Stimulated activated CD4-positive, alpha-beta T cell treated with anti-CD3 and anti-CD28 coated beads, Interleukin-12 subunit alpha, Interleukin-12 subunit beta, amount 100 ng/mL, for 48 hours (primary cell): ENCODE measurements around the gene TRIM38.
A peak's percentile ranks its signal among the peaks of the same experiment; 100 is the strongest.
"Not testable (repeated sequence)": the region's sequence is repeated elsewhere in the genome, so short reads cannot be mapped to it uniquely, and the experiment has no call there.

ENCODE experiments used
- DNase-seq, 3 donors: peaks; one replicate each; pipeline ENCODE4 v3.0.0-alpha.2; 2020; ENCODE audit warnings: low read depth in 2 of 3, low spot score in 1 of 3

TRIM38 gene

DNA sequence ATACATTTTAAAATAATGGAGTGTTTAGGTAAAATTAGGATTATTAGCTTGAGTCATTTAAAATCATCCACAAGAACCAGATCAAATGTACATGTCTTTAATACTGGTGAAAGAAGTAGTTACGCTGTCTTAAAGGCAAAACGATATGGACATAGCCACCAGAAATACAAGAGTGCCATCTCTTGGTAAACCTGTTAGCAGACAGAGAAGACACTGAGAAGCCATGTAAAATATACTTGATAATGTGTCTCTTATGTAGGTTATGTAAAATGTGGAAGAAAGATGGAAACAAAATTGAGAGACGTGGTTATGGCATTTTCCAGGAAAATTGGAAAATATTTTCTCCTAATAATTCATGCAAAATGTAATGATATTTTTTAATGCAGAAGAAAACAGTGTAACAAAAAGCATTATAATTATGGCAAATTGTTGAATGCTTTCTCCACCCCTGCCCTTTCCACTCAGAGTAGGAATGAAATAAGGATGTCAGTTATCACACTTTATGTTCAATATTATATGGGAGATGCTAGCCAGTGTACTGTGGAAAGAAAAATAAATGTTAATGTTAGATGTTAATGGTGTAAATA is 19.9 kb upstream of the TRIM38 start:
- no peak for DNase-seq

DNA sequence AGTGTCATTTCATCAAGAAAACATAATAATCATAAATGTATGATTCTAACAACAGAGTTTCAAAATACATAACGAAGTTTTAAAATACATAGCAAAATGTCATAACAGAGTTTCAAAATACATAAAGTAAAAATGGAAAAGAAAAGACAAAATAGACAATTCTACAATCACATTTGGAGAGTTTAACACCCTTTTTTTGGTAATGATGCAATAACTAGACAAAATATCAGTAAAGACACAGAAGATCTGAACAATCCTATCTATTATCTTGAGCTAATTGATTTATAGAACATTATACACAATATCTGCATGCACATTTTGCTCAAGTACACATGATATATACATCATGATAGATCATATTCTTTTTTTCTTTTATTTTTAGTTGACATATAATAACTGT is 18.7 kb upstream of the TRIM38 start:
- DNase-seq: no peak

DNA sequence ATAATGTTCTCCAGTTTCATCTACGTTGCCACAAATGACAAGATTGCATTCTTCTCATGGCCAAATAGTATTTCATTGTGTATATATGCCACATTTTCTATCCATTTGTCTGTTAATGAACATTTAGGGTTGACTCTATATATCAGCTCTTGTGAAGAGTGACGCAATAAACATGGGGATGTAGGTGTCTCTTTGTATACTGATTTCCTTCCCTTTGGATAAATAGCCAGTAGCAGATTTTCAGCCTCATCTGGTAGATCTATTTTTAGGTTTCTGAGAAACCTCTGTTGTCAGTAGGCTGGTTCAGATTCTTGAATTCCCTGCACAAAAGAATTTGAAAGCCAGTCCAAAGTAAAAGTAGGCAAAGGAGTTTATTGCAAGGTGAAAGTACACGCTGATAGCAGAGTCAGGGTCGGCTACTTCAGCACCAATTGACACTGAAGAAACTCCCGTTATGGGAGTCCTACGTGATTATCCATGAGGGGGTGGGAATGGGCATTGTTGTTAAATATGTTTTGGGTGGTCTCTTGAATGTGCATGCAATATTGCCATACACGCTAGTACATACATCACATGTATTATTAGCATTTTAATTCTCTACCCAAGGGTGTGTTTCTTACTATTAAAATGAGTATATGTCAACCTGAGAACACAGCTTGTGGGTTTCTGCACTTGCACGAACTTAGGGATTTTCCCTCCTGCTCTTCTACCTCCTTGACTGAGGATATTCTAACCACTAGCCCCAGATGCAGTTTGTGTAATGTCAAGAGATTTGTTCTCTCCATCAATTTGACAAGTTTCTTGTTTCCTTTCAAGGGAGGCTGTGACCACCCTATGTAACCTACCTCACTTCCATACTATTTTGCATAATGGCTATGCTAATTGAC is 17.7 kb upstream of the TRIM38 start:
- no peak for DNase-seq

DNA sequence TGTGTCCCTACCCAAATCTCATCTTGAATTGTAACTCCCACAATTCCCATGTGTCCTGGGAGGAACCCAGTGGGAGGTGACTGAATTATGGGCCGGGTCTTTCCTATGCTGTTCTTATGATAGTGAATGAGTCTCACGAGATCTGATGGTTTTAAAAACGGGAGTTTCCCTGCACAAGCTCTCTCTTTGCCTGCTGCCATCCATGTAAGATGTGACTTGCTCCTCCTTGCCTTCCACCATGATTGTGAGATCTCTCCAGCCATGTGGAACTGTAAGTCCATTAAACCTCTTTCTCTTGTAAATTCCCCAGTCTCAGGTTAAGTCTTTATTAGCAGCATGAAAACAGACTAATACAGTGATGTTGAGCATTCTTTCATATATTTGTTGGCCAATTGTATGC is 16.9 kb upstream of the TRIM38 start:
- DNase-seq: not testable (repeated sequence)

DNA sequence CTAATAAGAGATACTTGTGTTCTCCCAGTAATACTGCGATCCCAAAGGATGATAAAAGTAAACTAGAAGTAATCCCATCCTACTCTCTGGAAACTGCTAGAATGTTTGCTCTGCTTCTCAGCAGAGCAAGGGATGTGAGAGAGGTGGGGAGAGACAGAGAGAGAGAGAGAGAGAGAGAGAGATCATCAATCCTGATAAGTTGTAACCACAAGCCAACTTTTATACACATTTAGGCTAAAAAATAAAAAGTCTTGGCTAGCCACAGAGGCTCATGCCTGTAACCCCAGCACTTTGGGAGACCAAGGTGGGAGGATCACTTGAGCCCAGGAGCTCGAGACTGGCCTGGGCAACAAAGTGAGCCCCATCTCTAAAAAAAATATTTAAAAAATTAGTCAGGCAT is 16.0 kb upstream of the TRIM38 start:
- no peak for DNase-seq

DNA sequence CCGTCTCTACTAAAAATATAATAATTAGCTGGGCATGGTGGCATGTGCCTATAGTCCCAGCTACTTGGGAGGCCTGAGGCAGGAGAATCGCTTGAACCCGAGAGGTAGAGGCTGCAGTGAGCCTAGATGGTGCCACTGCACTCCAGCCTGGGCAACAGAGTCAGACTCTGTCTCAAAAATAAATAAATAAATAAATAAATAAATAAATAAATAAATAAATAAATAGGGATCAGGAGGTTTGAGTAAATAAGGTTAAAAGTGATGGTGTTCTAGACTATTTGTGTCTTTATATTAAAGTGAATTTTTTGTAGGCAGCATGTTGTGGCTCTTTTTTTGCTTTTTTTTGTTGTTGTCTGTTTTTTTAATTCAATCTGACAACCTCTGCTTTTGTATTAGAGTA is 15.1 kb upstream of the TRIM38 start:
- not testable (repeated sequence) for DNase-seq

DNA sequence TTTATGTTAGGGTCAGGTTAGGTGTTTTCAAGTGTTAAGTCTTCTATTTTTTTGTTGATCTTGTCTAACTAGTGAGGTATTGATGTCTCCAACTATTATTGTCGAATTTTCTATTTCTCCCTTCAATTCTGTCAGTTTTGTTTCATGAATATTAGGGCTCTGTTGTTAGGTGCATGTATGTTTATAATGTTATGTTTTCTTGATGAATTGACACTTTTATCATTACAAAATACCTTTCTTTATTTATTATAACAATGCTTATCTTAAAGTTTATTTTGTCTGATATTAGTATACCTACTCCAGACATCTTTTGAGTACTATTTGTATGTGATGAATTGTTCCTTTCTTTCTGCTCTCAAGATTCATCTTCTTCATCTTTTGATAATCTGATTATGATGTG is 12.9 kb upstream of the TRIM38 start:
- DNase-seq: no peak

DNA sequence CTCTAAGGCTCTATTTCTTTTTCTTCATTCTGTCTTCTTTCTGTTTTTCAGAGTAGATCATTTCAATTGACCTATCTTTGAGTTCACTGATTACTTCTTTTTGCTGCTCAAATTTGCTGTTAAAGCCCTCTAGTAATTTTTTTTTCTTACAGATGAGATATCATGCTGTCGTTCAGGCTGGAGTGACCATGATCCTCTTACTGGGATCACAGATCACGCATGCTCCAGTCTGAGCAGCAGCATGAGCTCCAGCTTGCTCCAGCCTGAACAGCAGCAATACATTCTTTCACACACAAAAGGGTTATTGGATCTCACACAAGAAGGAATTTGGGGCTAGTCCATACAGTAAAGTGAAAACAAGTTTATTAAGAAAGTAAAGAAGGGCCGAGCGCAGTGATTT is 12.3 kb upstream of the TRIM38 start:
- DNase-seq: no peak

DNA sequence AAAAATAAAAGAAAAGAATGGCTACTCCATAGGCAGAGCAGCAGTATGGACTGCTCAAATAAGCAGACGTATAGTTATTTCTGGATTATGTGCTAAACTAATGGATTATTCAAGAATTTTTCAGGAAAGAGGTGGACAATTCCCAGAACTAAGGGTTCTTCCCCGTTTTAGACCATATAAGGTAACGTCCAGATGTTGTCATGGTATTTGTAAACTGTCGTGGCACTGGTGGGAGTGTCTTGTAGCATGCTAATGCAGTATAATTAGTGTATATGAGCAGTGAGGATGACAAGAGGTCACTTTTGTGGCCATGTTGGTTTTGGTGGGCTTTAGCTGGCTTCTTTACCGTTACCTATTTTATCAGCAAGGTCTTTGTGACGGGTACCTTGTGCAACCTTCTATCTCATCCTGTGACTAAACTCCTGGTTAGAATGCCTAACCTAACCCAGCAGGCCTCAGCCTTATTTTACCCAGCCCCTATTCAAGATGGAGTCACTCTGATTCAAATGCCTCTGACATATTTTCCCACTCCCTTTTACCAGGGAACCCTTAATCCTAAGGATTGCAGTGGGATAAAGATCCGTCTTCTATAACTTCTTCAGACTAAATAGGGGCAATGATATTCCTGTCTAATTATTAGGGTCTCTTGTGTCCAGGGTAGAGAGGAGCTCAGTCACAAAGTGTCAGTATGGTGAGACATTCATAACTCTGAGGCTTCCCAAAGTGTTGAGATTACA is 11.1 kb upstream of the TRIM38 start:
- no peak for DNase-seq

DNA sequence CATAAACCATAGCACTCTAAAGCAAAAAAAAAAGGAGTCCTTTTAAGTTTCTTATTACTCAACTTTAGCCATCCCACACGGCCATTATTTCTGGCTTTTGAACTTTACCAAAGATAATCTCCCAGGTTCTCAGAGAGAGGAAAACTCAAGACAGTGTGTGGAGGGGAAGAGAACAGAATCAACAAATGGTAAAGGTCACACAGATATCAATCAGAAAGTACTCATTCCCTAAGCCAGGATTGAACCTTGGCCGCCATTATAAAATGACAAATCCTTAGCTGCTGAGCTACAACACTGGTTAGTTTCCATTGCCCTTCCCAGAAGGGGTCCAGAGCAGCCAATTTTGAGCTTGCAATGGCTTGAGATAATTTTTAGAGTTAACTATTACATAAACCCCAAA is 10.1 kb upstream of the TRIM38 start:
- DNase-seq: no peak

DNA sequence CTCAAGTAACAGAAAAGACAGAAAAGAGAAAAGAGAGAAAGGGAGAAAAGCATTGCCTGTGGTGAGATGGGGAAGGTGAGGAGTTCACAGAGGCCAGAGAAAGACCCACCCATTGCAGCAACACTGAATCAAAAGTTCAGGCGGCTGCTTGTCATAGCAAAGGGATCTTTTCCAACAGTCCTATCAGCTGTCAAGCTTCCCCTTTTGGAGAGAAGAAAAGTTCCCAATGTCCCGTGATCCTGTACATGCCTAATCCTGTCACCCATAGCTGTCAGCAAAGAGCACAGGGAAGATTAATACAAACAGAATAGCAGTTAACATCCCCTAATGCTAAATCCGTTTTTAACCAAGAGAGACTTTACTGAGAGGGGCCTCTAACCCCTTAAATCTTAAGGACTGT is 8.9 kb upstream of the TRIM38 start:
- no peak for DNase-seq

DNA sequence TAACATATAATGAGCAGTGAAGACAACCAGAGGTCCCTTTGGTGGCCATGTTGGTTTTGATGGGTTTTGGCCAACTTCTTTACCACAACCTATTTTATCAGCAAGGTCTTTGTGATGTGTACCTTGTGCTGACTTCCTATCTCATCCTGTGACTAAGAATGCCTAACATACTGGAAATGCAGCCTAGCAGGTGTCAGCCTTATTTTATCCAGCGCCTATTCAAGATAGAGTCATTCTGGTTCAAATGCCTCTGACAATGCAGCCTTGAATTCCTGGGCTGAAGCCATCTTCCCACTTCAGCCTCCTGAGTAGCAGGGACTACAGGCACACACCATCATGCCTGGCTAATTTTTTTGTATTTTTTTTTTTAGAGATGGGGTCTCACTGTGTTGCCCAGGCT is 7.8 kb upstream of the TRIM38 start:
- no peak for DNase-seq

DNA sequence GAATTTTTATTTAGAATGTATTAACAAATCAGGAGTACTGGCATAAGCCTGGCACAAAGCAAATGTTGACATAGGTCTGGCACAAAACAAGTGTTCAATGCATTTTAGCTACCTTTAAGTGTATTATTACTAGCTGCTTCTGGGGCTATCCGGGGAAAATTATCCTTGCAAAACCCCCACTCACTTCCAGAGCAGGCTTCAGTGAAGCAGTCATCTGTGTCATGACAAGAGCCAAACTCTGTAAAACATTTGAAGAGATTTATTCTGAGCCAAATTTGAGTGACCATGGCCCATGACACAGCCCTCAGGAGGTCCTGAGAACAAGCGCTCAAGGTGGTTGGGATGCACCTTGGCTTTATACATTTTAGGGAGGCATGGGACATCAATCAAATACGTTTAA is 6.4 kb upstream of the TRIM38 start:
- no peak for DNase-seq

DNA sequence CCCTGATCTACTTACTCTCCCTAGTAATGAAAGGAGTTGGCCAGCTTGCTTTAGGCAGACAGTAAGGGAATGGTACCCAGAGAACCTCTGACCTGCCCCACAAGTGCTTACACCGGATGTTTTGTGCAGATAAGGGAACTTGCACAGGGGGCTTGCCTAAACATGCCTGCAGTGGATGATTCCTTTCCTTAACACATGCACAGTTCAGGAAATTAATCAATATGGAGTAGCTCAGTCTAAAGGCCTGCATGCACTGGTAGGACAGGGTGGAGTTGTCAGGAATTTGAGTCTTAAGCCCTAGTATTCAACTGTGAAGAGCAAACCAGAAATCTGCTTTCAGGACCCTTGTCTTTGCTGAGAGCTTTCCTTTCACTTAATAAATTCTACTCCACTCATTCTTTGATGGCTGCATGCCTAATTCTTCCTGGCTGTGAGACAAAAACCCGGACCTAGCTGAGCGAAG is 3.9 kb upstream of the TRIM38 start:
- no peak for DNase-seq

DNA sequence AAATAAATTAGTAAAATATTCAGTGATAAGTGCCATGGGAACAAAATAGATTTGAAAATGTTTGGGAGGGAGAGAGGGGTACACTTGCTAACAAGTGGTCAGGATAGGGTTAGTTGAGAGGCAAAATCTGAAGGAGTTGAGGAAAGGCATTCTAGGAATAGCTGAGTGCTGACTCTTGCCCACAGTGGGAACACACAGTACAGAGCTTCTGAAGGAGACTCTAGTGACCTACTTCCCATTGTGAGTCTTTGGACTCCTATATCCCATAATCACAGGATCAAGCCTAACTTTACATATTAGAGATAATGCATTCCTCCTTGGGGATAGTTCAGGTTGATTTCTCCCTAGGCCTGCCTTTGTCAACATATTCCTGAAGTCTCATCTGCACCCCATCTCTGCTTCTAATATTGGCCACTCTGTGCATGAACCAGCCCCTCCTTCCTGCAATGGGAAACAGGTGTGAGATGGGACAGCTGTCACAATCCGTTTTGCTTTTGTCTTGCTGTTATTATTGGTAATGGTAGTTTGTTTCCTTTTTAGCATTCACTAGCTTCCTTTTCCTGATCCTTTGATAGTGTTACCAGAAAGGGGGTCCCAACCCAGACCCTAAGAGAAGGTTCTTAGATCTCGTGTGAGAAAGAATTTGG is 2.6 kb upstream of the TRIM38 start:
- DNase-seq: no peak

DNA sequence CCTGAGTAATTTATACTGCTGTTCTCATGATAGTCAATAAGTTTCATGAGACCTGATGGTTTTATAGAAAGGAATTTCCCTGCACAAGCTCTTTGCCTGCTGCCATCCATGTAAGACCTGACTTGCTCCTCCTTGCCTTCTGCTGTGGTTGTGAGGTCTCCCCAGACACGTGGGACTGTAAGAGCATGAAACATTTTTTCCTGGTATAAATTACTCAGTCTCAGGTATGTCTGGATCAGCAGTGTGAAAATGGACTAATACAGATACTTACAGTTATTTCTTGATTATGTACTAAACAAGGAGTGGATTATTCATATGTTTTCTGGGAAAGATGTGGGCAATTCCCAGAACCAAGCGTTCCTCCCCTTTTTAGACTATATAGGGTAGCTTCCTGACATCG is 1.9 kb upstream of the TRIM38 start:
- peak; percentile 46 to 57 (median 53) for DNase-seq

DNA sequence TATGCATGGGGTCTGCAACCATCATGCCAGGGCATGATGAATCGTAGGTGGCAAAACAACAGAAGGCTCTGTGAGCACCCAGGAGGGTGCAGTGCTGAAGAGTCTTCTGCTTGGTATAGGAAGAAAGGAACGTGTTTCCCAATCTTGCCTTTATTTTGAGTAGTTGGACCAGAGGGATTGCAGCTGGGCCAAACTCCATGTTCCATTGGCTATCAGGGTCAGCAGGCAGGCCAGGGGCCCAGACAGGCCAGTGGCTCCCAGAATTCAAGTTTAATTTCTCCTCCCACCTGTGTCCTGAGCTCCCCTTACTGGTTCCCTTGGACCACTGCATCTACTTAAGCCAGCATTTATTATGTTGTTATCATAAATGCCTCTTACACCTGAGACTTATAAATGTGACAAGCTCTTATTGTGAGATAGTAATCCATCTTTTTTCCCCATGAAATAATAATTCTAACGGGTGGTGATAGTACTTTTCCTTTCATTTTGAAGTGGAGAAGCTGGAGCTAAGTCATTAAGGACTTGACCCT is 918 bp upstream of the TRIM38 start:
- no peak for DNase-seq

DNA sequence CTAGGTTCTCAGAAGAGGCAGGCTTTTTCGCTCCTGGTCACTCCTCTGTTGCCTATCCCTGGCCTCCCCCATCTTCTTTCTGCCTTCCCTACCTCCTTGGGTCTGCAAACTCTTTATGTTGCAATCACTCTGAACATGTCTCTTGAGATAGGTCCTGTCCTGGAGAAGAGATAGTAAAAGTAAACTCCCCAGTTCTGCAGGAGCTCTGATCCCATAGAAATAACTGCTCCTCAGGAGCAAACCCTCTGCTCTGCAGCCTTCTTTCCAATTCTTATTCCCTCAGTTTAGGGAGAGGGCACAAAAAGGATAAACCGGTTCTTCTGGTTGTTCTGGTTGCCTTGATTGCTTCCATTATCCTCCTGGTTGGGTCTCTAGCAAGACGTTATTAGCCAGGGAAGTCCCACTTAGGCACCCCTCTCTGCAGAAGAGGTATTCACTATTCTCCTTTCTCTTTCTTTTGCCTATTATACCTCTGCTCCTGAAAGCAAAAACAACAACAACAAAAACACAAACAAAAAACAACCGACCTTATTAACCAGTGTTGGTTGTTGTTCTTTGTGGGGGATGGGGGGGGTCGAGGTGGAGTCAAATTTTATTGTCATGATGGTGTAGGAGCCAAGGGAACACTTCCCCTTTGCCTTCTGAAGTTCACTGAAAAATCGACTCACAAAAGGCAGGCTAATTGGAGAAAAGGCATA is 973 bp downstream of the TRIM38 start:
- DNase-seq: no peak

DNA sequence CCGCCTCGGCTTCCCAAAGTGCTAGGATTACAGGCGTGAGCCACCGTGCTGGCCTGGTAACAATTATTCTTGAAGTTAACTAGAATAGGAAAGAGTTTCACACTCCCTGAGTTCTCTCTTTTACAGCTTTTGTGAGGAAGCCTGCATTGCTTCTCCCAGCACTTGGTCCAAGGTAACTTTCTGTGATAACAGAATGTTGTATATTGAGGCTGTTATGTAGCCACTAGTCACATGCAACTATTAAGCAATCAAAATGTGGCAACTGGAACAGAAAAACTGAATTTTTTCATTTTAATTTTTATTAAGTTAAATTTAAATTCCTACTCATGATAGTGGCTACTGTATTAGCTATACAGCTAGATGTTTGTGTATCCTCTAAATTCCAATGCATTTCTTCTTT is 2.5 kb downstream of the TRIM38 start:
- DNase-seq: no peak

DNA sequence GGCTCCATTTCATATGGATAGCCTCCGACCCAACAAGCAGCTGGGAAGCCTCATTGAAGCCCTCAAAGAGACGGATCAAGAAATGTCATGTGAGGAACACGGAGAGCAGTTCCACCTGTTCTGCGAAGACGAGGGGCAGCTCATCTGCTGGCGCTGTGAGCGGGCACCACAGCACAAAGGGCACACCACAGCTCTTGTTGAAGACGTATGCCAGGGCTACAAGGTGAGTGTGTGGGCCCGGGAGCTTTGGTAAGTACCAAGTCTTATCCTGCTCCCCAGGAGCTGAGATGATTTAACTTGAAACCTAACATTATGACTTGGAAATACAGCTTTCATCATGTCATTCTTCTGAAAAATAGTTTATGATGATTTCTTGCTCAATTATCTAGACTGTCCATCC is 4.1 kb downstream of the TRIM38 start:
- DNase-seq: no peak

DNA sequence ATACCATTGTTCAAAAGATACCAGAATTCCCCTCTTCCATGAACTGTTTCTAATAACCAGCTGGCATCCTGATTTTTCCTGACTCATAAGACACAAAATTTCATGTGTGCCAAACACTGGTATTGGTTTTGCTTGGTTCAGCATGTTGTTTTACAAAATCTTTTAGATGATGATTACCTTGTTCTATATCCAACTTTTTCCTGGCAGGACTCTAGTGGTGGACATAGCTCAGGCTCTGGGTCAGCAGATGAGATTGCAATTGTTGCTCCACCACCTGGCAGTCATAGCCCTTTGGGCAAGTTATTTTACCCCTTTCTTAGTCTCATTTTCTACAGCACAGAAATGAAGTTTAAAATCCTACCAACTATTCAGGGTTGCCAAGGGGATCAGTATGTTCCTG is 6.2 kb downstream of the TRIM38 start:
- no peak for DNase-seq
